ENCODE measurements around the gene TMEM80.

Gene TMEM80

GRCh38 chr11:719214-720016 is 23.8 kb downstream of the TMEM80 start:
- Histone ChIP-seq H3K4me3 (ENCODE audit: low read length) (no peak overlapping the region), H3K36me3 (ENCODE audit: insufficient read depth, low read length) (no peaks in the 10 kb centered on the region), H3K9ac (ENCODE audit: low read depth, low read length) (no peak overlapping the region), H3K4me1 (ENCODE audit: control insufficient read depth, insufficient read depth, low read length) (peaks cover 11% of the 10 kb centered on the region), H3K27me3 (ENCODE audit: control insufficient read depth, insufficient read depth, low read length) (peaks cover 23% of the 10 kb centered on the region), H3K4me2 (ENCODE audit: low read length) (peak overlapping the region; percentile 1), H3K9me3 (replicated peaks; ENCODE audit: low read length) (no peaks in the 10 kb centered on the region)

GRCh38 chr11:720017-720641 is 24.5 kb downstream of the TMEM80 start:
- H3K4me3 ChIP-seq (ENCODE audit: low read length) = no peak overlapping the region
- H3K4me2 ChIP-seq (ENCODE audit: low read length) = no peak overlapping the region
- no peaks in the 10 kb centered on the region for H3K36me3 ChIP-seq (ENCODE audit: insufficient read depth, low read length)
- peaks cover 23% of the 10 kb centered on the region for H3K27me3 ChIP-seq (ENCODE audit: control insufficient read depth, insufficient read depth, low read length)
- H3K4me1 ChIP-seq (ENCODE audit: control insufficient read depth, insufficient read depth, low read length) = peaks cover 11% of the 10 kb centered on the region
- no peak overlapping the region for H3K9ac ChIP-seq (ENCODE audit: low read depth, low read length)
- H3K9me3 ChIP-seq (replicated peaks; ENCODE audit: low read length) = no peaks in the 10 kb centered on the region

GRCh38 chr11:720642-721246 is 25.1 kb downstream of the TMEM80 start:
- Histone ChIP-seq H3K36me3 (ENCODE audit: insufficient read depth, low read length) (no peaks in the 10 kb centered on the region), H3K4me1 (ENCODE audit: control insufficient read depth, insufficient read depth, low read length) (peaks cover 11% of the 10 kb centered on the region), H3K27me3 (ENCODE audit: control insufficient read depth, insufficient read depth, low read length) (peaks cover 28% of the 10 kb centered on the region), H3K9me3 (replicated peaks; ENCODE audit: low read length) (no peaks in the 10 kb centered on the region), H3K9ac (ENCODE audit: low read depth, low read length) (no peak overlapping the region), H3K4me2 (ENCODE audit: low read length) (peak overlapping the region; percentile 29), H3K4me3 (ENCODE audit: low read length) (no peak overlapping the region)

GRCh38 chr11:721247-721740 is 25.7 kb downstream of the TMEM80 start:
- peaks cover 13% of the 10 kb centered on the region for H3K4me1 ChIP-seq (ENCODE audit: control insufficient read depth, insufficient read depth, low read length)
- H3K36me3 ChIP-seq (ENCODE audit: insufficient read depth, low read length) = no peaks in the 10 kb centered on the region
- H3K4me3 ChIP-seq (ENCODE audit: low read length) = no peak overlapping the region
- no peak overlapping the region for H3K9ac ChIP-seq (ENCODE audit: low read depth, low read length)
- peaks cover 28% of the 10 kb centered on the region for H3K27me3 ChIP-seq (ENCODE audit: control insufficient read depth, insufficient read depth, low read length)
- no peak overlapping the region for H3K4me2 ChIP-seq (ENCODE audit: low read length)
- H3K9me3 ChIP-seq (replicated peaks; ENCODE audit: low read length) = no peaks in the 10 kb centered on the region

GRCh38 chr11:721741-722345 is 26.2 kb downstream of the TMEM80 start:
- Histone ChIP-seq H3K36me3 (ENCODE audit: insufficient read depth, low read length) (no peaks in the 10 kb centered on the region), H3K27me3 (ENCODE audit: control insufficient read depth, insufficient read depth, low read length) (peaks cover 28% of the 10 kb centered on the region), H3K9me3 (replicated peaks; ENCODE audit: low read length) (no peaks in the 10 kb centered on the region), H3K9ac (ENCODE audit: low read depth, low read length) (no peak overlapping the region), H3K4me3 (ENCODE audit: low read length) (no peak overlapping the region), H3K4me2 (ENCODE audit: low read length) (no peak overlapping the region), H3K4me1 (ENCODE audit: control insufficient read depth, insufficient read depth, low read length) (peaks cover 18% of the 10 kb centered on the region)

GRCh38 chr11:722346-722811 is 26.8 kb downstream of the TMEM80 start:
- Histone ChIP-seq H3K4me2 (ENCODE audit: low read length) (no peak overlapping the region), H3K36me3 (ENCODE audit: insufficient read depth, low read length) (no peaks in the 10 kb centered on the region), H3K27me3 (ENCODE audit: control insufficient read depth, insufficient read depth, low read length) (peaks cover 28% of the 10 kb centered on the region), H3K4me3 (ENCODE audit: low read length) (no peak overlapping the region), H3K9ac (ENCODE audit: low read depth, low read length) (no peak overlapping the region), H3K9me3 (replicated peaks; ENCODE audit: low read length) (no peaks in the 10 kb centered on the region), H3K4me1 (ENCODE audit: control insufficient read depth, insufficient read depth, low read length) (peaks cover 24% of the 10 kb centered on the region)

GRCh38 chr11:723120-723883 is 27.7 kb downstream of the TMEM80 start:
- Histone ChIP-seq H3K36me3 (ENCODE audit: insufficient read depth, low read length) (no peaks in the 10 kb centered on the region), H3K4me1 (ENCODE audit: control insufficient read depth, insufficient read depth, low read length) (peaks cover 33% of the 10 kb centered on the region), H3K9me3 (replicated peaks; ENCODE audit: low read length) (no peaks in the 10 kb centered on the region), H3K4me2 (ENCODE audit: low read length) (no peak overlapping the region), H3K4me3 (ENCODE audit: low read length) (no peak overlapping the region), H3K9ac (ENCODE audit: low read depth, low read length) (no peak overlapping the region), H3K27me3 (ENCODE audit: control insufficient read depth, insufficient read depth, low read length) (peaks cover 28% of the 10 kb centered on the region)

GRCh38 chr11:724049-724777 is 28.6 kb downstream of the TMEM80 start:
- Histone ChIP-seq H3K4me2 (ENCODE audit: low read length) (no peak overlapping the region), H3K9ac (ENCODE audit: low read depth, low read length) (no peak overlapping the region), H3K4me1 (ENCODE audit: control insufficient read depth, insufficient read depth, low read length) (peaks cover 41% of the 10 kb centered on the region), H3K27me3 (ENCODE audit: control insufficient read depth, insufficient read depth, low read length) (peaks cover 28% of the 10 kb centered on the region), H3K4me3 (ENCODE audit: low read length) (no peak overlapping the region), H3K36me3 (ENCODE audit: insufficient read depth, low read length) (no peaks in the 10 kb centered on the region), H3K9me3 (replicated peaks; ENCODE audit: low read length) (no peaks in the 10 kb centered on the region)

GRCh38 chr11:724778-725386 is 29.3 kb downstream of the TMEM80 start:
- Histone ChIP-seq H3K4me2 (ENCODE audit: low read length) (no peak overlapping the region), H3K36me3 (ENCODE audit: insufficient read depth, low read length) (no peaks in the 10 kb centered on the region), H3K9me3 (replicated peaks; ENCODE audit: low read length) (no peaks in the 10 kb centered on the region), H3K4me1 (ENCODE audit: control insufficient read depth, insufficient read depth, low read length) (peaks cover 35% of the 10 kb centered on the region), H3K9ac (ENCODE audit: low read depth, low read length) (no peak overlapping the region), H3K27me3 (ENCODE audit: control insufficient read depth, insufficient read depth, low read length) (peaks cover 25% of the 10 kb centered on the region), H3K4me3 (ENCODE audit: low read length) (no peak overlapping the region)

GRCh38 chr11:725624-726202 is 30.1 kb downstream of the TMEM80 start:
- no peaks in the 10 kb centered on the region for H3K36me3 ChIP-seq (ENCODE audit: insufficient read depth, low read length)
- no peak overlapping the region for H3K9ac ChIP-seq (ENCODE audit: low read depth, low read length)
- no peak overlapping the region for H3K4me2 ChIP-seq (ENCODE audit: low read length)
- no peak overlapping the region for H3K4me3 ChIP-seq (ENCODE audit: low read length)
- no peaks in the 10 kb centered on the region for H3K9me3 ChIP-seq (replicated peaks; ENCODE audit: low read length)
- H3K4me1 ChIP-seq (ENCODE audit: control insufficient read depth, insufficient read depth, low read length) = peaks cover 35% of the 10 kb centered on the region
- peaks cover 19% of the 10 kb centered on the region for H3K27me3 ChIP-seq (ENCODE audit: control insufficient read depth, insufficient read depth, low read length)

All from skeletal muscle satellite cell (primary cell).